ENCODE measurements around the gene BICD2. TPM values are rescaled to one million over a fixed set of nuclear protein-coding genes. Genes with fewer than 3 reads are reported as not detected.

Gene BICD2
- total and polyA plus RNA-seq, 9 of the 15 experiments (the other 6 are each of a cell fraction or from before 2014, with no cell fraction given) = 3.6 to 23.4 (median 11.8) TPM

DNA sequence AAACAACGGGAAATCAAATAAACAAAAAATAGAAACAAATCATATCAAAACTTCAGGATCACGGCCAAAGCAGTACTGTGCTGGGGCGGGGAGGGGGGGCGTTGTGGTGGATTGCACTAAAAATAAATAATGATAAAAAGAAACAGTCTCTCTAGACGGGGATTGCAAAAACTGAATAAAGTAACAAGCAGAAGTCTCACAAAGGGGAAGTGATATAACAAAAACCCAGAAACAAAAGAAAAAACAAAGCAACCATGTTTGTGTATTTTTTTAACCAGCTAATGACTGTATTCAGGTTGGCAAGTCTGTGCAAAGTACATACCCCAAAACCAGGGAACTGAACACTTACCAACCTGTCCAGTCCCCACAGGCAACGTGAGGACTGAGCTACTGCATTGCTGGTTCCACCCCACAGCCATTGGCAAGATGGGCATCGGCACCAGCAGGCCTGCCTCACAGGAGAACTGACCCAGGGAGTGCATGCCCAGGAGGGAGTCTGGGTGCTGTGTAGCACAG, 24.1 kb downstream of the BICD2 start (continued):
- TF ChIP-seq, protein P1, sequence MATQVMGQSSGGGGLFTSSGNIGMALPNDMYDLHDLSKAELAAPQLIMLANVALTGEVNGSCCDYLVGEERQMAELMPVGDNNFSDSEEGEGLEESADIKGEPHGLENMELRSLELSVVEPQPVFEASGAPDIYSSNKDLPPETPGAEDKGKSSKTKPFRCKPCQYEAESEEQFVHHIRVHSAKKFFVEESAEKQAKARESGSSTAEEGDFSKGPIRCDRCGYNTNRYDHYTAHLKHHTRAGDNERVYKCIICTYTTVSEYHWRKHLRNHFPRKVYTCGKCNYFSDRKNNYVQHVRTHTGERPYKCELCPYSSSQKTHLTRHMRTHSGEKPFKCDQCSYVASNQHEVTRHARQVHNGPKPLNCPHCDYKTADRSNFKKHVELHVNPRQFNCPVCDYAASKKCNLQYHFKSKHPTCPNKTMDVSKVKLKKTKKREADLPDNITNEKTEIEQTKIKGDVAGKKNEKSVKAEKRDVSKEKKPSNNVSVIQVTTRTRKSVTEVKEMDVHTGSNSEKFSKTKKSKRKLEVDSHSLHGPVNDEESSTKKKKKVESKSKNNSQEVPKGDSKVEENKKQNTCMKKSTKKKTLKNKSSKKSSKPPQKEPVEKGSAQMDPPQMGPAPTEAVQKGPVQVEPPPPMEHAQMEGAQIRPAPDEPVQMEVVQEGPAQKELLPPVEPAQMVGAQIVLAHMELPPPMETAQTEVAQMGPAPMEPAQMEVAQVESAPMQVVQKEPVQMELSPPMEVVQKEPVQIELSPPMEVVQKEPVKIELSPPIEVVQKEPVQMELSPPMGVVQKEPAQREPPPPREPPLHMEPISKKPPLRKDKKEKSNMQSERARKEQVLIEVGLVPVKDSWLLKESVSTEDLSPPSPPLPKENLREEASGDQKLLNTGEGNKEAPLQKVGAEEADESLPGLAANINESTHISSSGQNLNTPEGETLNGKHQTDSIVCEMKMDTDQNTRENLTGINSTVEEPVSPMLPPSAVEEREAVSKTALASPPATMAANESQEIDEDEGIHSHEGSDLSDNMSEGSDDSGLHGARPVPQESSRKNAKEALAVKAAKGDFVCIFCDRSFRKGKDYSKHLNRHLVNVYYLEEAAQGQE (IDR thresholded peaks at IDR 0.05; ENCODE audit: borderline replicate concordance) = no peak
- TF ChIP-seq, protein P1 (CRISPR knock-in tag; IDR thresholded peaks at IDR 0.05; ENCODE audit: low read depth) = no peak

DNA sequence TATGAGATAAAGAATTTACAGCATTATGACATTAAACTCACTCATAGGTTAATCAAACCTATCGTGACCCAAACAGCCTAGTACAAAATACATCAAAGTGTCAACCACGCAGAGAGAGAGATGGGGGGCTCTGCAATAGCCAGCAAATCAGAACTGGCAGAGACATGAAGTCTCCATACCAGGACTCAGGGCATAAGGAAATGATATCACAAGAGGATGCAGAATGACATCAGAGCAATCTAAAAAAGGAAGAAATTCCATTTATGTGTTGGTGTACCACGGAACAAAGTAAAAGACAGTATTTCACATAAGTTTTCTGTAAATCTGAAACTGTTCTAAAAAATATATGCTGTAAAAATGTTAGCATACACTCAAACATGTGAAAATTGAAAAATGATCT, 24.6 kb downstream of the BICD2 start:
- intact Hi-C loops (cut with micrococcal nuclease) (no loop called here), in situ Hi-C loops (cut with MboI) (no loop called here)
- Histone ChIP-seq H3K27ac (ENCODE audit: extremely low read depth, low read depth, low read length) (no peak overlapping the region), H3K4me1 (replicated peaks in 1 of 2; ENCODE audit: control insufficient read depth in 2 of 2, insufficient read depth in 2 of 2, low read length in 2 of 2) (peaks cover 13% of the 10 kb centered on the region in 2 experiments), H3K9ac (ENCODE audit: insufficient read depth in 1 of 2, low read depth in 2 of 2, low read length in 2 of 2) (no peak overlapping the region), H3K4me3 (no peak overlapping the region), H3K9me1 (ENCODE audit: control insufficient read depth, insufficient read depth, low read length) (peaks cover 9% of the 10 kb centered on the region), H3K9me3 (replicated peaks; ENCODE audit: control insufficient read depth, insufficient read depth, low read depth, low read length) (no peaks in the 10 kb centered on the region), H3K36me3 (ENCODE audit: control insufficient read depth, insufficient read depth, low read length) (no peaks in the 10 kb centered on the region), H4K20me1 (replicated peaks; ENCODE audit: control insufficient read depth, insufficient read depth, low read length) (peaks cover 53% of the 10 kb centered on the region), H3K27me3 (ENCODE audit: control insufficient read depth in 2 of 2, insufficient read depth in 2 of 2, low read length in 2 of 2) (no peaks in the 10 kb centered on the region), H3K79me2 (ENCODE audit: control insufficient read depth, insufficient read depth, low read length) (peaks cover 91% of the 10 kb centered on the region), H3K4me2 (ENCODE audit: insufficient read depth, low read length) (no peak overlapping the region), H2AFZ (ENCODE audit: low read depth, low read length) (no peak overlapping the region)
- ChIA-PET CTCF (ENCODE audit: low intra/inter-chr PET ratio) (no interaction called here), POLR2A (interaction anchor here (0.6 kb wide), 1 partner anchor 249 kb away, joined by 3 read pairs; no protein-coding TSS in a partner anchor)
- TF ChIP-seq, protein P2, sequence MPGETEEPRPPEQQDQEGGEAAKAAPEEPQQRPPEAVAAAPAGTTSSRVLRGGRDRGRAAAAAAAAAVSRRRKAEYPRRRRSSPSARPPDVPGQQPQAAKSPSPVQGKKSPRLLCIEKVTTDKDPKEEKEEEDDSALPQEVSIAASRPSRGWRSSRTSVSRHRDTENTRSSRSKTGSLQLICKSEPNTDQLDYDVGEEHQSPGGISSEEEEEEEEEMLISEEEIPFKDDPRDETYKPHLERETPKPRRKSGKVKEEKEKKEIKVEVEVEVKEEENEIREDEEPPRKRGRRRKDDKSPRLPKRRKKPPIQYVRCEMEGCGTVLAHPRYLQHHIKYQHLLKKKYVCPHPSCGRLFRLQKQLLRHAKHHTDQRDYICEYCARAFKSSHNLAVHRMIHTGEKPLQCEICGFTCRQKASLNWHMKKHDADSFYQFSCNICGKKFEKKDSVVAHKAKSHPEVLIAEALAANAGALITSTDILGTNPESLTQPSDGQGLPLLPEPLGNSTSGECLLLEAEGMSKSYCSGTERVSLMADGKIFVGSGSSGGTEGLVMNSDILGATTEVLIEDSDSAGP (CRISPR knock-in tag; IDR thresholded peaks at IDR 0.05) = no peak
- no peak for TF ChIP-seq RBBP5 (IDR thresholded peaks at IDR 0.05; ENCODE audit: borderline replicate concordance, insufficient read depth, low read length, poor library complexity, severe bottlenecking)
- TF ChIP-seq ZNF766 (CRISPR knock-in tag; conservative IDR thresholded peaks at IDR 0.05) = no peak
- no peak for TF ChIP-seq NCOA2 (IDR thresholded peaks at IDR 0.05; ENCODE audit: partially characterized antibody in 2 of 2)
- 97% methylated on average over 3 of the region's 3 CpGs for WGBS (ENCODE audit: insufficient coverage, low coverage, missing lambda C conversion rate)
- BruUV-seq (replicated peaks) = no TSS peak
- DNase-seq (ENCODE audit: extremely low read depth in 1 of 4, low spot score in 3 of 4) (no peak), ATAC-seq (no peak), FAIRE-seq (no peak)
